ENCODE measurements around the gene PRUNE2.

GRCh38 chr9:76887003-76887821 is 18.7 kb downstream of the PRUNE2 start:
- TF ChIP-seq CTCF (IDR thresholded peaks at IDR 0.05), result no peak
- TF ChIP-seq POLR2A (IDR thresholded peaks at IDR 0.05), result no peak

Measured in upper lobe of left lung (tissue), 4 donors.